Fibroblast of lung (primary cell): Measurements from ENCODE around the gene VEPH1. TPM values are rescaled to one million over a fixed set of nuclear protein-coding genes. Genes with fewer than 3 reads are reported as not detected.

Experiments
- DNase-seq, 2 donors: peaks; one replicate each; pipeline versions ENCODE4 v3.0.0 to v3.0.0-alpha.2; 2010; ENCODE audit warnings: low read depth in 2 of 2
- H2AFZ ChIP-seq: 2 replicates; pipeline ENCODE4 v1.5.1; 2012; ENCODE audit warnings: low read length, control low read depth, inconsistent platforms
- H3K27ac ChIP-seq: 2 replicates; pipeline ENCODE4 v1.5.1; 2011; ENCODE audit warnings: low read length, control low read depth; ENCODE audit not compliant: insufficient read depth
- H3K27me3 ChIP-seq: 2 replicates; pipeline ENCODE4 v1.5.1; 2011; ENCODE audit warnings: mild to moderate bottlenecking, low read length; ENCODE audit not compliant: control insufficient read depth, insufficient read depth
- H3K36me3 ChIP-seq: 2 replicates; pipeline ENCODE4 v1.5.1; 2011; ENCODE audit warnings: low read length; ENCODE audit not compliant: control insufficient read depth, insufficient read depth
- H3K4me1 ChIP-seq: 2 replicates; pipeline ENCODE4 v1.5.1; 2011; ENCODE audit warnings: low read length; ENCODE audit not compliant: control insufficient read depth, insufficient read depth; ENCODE audit errors: extremely low read depth
- H3K4me2 ChIP-seq: 2 replicates; pipeline ENCODE4 v1.5.1; 2011; ENCODE audit warnings: low read length, control low read depth; ENCODE audit not compliant: insufficient read depth; ENCODE audit errors: extremely low read depth
- H3K4me3 ChIP-seq, 4 experiments: fragments of 200-600 bp in 1 of 4; sonication (generic) in 1 of 4; replicated peaks in 1 of 4; 2 replicates each; pipeline ENCODE4 v1.5.1; 2011 to 2016; ENCODE audit warnings: low read length in 4 of 4, low read depth in 3 of 4, mild to moderate bottlenecking in 3 of 4, control low read depth in 2 of 4, inconsistent platforms in 1 of 4, mixed read lengths in 1 of 4; ENCODE audit not compliant: insufficient read depth in 1 of 4; ENCODE audit errors: control extremely low read depth in 1 of 4
- H3K79me2 ChIP-seq: 2 replicates; pipeline ENCODE4 v1.5.1; 2012; ENCODE audit warnings: mild to moderate bottlenecking, low read length, inconsistent platforms; ENCODE audit not compliant: control insufficient read depth, insufficient read depth
- H3K9ac ChIP-seq: 2 replicates; pipeline ENCODE4 v1.5.1; 2011; ENCODE audit warnings: mild to moderate bottlenecking, low read length, control low read depth; ENCODE audit not compliant: insufficient read depth
- H3K9me3 ChIP-seq: 2 replicates; pipeline ENCODE4 v1.5.1; 2012; ENCODE audit warnings: low read depth, low read length; ENCODE audit not compliant: control insufficient read depth, insufficient read depth
- H4K20me1 ChIP-seq: 2 replicates; pipeline ENCODE4 v1.5.1; 2011; ENCODE audit warnings: low read length; ENCODE audit not compliant: control insufficient read depth, insufficient read depth; ENCODE audit errors: extremely low read depth
- CTCF ChIP-seq, 2 donors: IDR thresholded peaks in 1 of 2; conservative IDR thresholded peaks in 1 of 2; 1 replicate in 1 of 2; 2 replicates in 1 of 2; pipeline ENCODE4 v1.5.1; 2011 to 2012; ENCODE audit warnings: low read length in 2 of 2, control low read depth in 1 of 2, inconsistent platforms in 1 of 2, low read depth in 1 of 2, mild to moderate bottlenecking in 1 of 2
- EZH2 ChIP-seq: IDR thresholded peaks from 2 replicates; pipeline ENCODE4 v1.5.1; 2012; ENCODE audit warnings: low read length, control low read depth, mild to moderate bottlenecking; ENCODE audit errors: missing control alignments
- polyA plus RNA-seq, 2 donors: library from polyadenylated mRNA; depleted of rRNA in 1 of 2; stranded (reverse) in 1 of 2; unstranded in 1 of 2; fragments of >200 nt; gene quantifications; 2 replicates each; pipeline ENCODE4 v1.2.1, GENCODE V29; 2011 to 2012; ENCODE audit warnings: missing spikeins in 1 of 2
- total RNA-seq: library from RNA; depleted of rRNA; stranded (reverse); fragments of >200 nt; gene quantifications from 2 replicates; pipeline ENCODE4 v1.2.1, GENCODE V29; 2014

Gene VEPH1
- total and polyA plus RNA-seq, 2 donors (not counting 1 experiment from before 2014, with no cell fraction given) = 13.1 to 34.7 TPM

- H4K20me1 ChIP-seq = no peaks in the 10 kb centered on the region
- H2AFZ ChIP-seq = no peak overlapping the region
- H3K4me1 ChIP-seq = peaks cover 2% of the 10 kb centered on the region
- H3K4me2 ChIP-seq = no peak overlapping the region
- H3K4me3 ChIP-seq = no peak overlapping the region
- H3K27ac ChIP-seq = no peak overlapping the region
- DNase-seq = peak; percentile 56 to 85
- TF ChIP-seq CTCF (conservative IDR thresholded peaks at IDR 0.05 in 1 of 2, IDR thresholded peaks at IDR 0.05 in 1 of 2; ENCODE audit: low read depth in 1 of 2, low read length in 2 of 2) (peak; percentile 36 to 73), EZH2 (no peak)
- no peaks in the 10 kb centered on the region for H3K36me3 ChIP-seq
- no peak overlapping the region for H3K9ac ChIP-seq
- H3K27me3 ChIP-seq = no peaks in the 10 kb centered on the region
- no peaks in the 10 kb centered on the region for H3K9me3 ChIP-seq
- no peaks in the 10 kb centered on the region for H3K79me2 ChIP-seq
Measured at GRCh38 chr3:157493627-157494550, 9.3 kb downstream of the VEPH1 start.

DNA sequence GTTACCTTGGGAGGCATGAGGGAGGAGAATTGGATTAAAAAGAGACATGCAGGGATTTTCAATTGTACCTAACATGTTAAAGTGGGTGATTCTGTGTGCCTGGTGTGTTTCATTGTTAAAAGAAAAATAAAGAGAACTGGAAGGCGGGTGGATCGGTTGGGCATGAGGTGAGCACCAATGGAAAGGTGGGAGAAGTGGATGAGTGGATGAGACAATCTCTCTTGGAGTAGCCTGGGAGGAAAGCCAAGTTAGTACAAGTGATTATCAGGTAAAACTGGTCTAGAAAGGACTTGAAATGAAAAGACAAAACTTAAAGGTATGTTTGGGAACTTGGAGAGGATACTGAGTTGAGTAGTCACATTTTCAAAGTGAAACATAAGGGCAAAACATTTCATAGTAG is 12.1 kb downstream of the VEPH1 start:
- no peak overlapping the region for H3K9ac ChIP-seq
- no peaks in the 10 kb centered on the region for H3K36me3 ChIP-seq
- no peak overlapping the region for H3K4me2 ChIP-seq
- H3K27ac ChIP-seq = no peak overlapping the region
- no peaks in the 10 kb centered on the region for H4K20me1 ChIP-seq
- H3K79me2 ChIP-seq = no peaks in the 10 kb centered on the region
- no peaks in the 10 kb centered on the region for H3K9me3 ChIP-seq
- no peak for DNase-seq
- H2AFZ ChIP-seq = no peak overlapping the region
- H3K4me3 ChIP-seq = no peak overlapping the region
- H3K27me3 ChIP-seq = no peaks in the 10 kb centered on the region
- TF ChIP-seq CTCF (conservative IDR thresholded peaks at IDR 0.05 in 1 of 2, IDR thresholded peaks at IDR 0.05 in 1 of 2; ENCODE audit: low read depth in 1 of 2, low read length in 2 of 2) = no peak
- TF ChIP-seq EZH2 = no peak
- H3K4me1 ChIP-seq = peaks cover 4% of the 10 kb centered on the region

- no peak for DNase-seq
- H3K4me1 ChIP-seq = peaks cover 2% of the 10 kb centered on the region
- H4K20me1 ChIP-seq = no peaks in the 10 kb centered on the region
- H3K9ac ChIP-seq = no peak overlapping the region
- H3K27me3 ChIP-seq = no peaks in the 10 kb centered on the region
- no peak overlapping the region for H2AFZ ChIP-seq
- TF ChIP-seq EZH2 (no peak), CTCF (conservative IDR thresholded peaks at IDR 0.05 in 1 of 2, IDR thresholded peaks at IDR 0.05 in 1 of 2; ENCODE audit: low read depth in 1 of 2, low read length in 2 of 2) (no peak)
- no peak overlapping the region for H3K4me2 ChIP-seq
- H3K9me3 ChIP-seq = no peaks in the 10 kb centered on the region
- no peaks in the 10 kb centered on the region for H3K36me3 ChIP-seq
- no peak overlapping the region for H3K27ac ChIP-seq
- H3K79me2 ChIP-seq = no peaks in the 10 kb centered on the region
- H3K4me3 ChIP-seq = no peak overlapping the region
Measured at GRCh38 chr3:157488144-157488543, 15.1 kb downstream of the VEPH1 start.
